ENCODE data around the gene RNF169. TPM values are rescaled to one million over a fixed set of nuclear protein-coding genes. Genes with fewer than 3 reads are reported as not detected.

The RNF169 gene
- total RNA-seq, 1 donor from 2014 or later: 23.5 TPM

DNA sequence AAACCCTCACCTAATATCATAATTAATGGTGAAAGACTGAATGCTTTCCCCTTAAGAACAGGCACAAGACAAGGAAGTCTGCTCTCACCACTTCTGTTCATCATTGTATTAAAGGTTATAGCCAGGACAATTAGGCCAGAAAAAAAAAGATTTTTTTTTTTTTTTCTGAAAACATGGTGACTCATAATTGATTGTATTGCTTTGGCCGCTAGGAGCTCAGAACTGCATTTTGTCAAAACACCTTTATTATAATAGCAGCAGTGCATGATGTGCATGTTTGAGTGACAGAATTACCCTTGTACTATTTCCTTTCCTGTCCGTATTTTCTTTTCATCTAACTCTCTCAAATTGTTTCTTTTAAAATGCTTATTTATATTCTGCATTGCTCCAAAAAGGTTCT, 98.1 kb downstream of the RNF169 start:
- no peaks in the 10 kb centered on the region for H3K27me3 Mint-ChIP-seq (ENCODE audit: low read depth)
- H3K4me3 Mint-ChIP-seq: no peak overlapping the region
- H3K27ac Mint-ChIP-seq (ENCODE audit: unreplicated experiment): no peak overlapping the region
- no peaks in the 10 kb centered on the region for H3K9me3 Mint-ChIP-seq
- H3K4me1 Mint-ChIP-seq: peaks cover 13% of the 10 kb centered on the region
- H3K36me3 Mint-ChIP-seq (ENCODE audit: low read depth): peaks cover 5% of the 10 kb centered on the region
- TF ChIP-seq, protein P1, sequence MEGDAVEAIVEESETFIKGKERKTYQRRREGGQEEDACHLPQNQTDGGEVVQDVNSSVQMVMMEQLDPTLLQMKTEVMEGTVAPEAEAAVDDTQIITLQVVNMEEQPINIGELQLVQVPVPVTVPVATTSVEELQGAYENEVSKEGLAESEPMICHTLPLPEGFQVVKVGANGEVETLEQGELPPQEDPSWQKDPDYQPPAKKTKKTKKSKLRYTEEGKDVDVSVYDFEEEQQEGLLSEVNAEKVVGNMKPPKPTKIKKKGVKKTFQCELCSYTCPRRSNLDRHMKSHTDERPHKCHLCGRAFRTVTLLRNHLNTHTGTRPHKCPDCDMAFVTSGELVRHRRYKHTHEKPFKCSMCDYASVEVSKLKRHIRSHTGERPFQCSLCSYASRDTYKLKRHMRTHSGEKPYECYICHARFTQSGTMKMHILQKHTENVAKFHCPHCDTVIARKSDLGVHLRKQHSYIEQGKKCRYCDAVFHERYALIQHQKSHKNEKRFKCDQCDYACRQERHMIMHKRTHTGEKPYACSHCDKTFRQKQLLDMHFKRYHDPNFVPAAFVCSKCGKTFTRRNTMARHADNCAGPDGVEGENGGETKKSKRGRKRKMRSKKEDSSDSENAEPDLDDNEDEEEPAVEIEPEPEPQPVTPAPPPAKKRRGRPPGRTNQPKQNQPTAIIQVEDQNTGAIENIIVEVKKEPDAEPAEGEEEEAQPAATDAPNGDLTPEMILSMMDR (conservative IDR thresholded peaks at IDR 0.05): no peak
- no peak for DNase-seq (ENCODE audit: low read depth, low spot score)

DNA sequence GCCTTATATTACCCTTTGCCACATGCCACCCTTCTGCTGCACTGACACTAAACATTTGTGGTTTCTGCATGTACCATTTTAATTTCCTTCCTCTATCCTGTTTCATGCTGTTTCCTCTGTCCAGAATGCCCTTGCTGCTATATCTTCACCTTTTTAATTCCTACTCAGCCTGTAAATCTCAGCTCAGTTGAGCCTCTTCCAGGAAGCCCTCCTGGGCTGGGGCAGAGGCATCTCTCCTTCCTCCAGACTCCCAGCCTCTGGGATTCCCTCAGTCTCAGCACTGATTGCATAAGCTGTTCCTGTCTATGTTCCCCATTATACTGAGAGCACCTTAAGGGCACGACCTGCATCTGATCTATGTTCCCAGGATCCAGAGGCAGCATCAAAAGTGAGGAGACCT, 98.7 kb downstream of the RNF169 start:
- Mint-ChIP-seq H3K27me3 (ENCODE audit: low read depth) (no peaks in the 10 kb centered on the region), H3K4me3 (no peak overlapping the region), H3K27ac (ENCODE audit: unreplicated experiment) (no peak overlapping the region), H3K9me3 (no peaks in the 10 kb centered on the region), H3K36me3 (ENCODE audit: low read depth) (peaks cover 9% of the 10 kb centered on the region), H3K4me1 (peaks cover 13% of the 10 kb centered on the region)
- TF ChIP-seq, protein P1 (conservative IDR thresholded peaks at IDR 0.05): no peak
- DNase-seq (ENCODE audit: low read depth, low spot score): no peak

DNA sequence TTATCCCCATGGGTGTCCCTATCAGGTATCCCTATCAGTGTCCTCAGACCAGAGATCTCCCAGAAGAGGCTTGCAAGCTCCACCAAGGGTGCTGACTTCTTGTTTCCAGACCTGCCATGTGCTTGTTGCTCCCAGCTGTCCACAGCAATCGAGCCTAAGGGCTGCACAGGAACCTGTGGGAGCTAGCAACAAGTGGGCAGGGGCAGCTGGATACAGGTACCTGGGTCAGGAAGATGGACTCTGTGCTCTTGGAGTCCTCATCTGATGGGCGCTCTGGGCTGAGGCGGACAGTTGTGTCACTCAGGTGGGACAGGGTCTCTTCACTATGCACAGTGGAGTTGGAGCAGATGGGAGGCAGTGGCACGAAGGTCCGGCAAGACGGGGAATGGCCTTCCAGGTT, 99.2 kb downstream of the RNF169 start:
- TF ChIP-seq, protein P1 (conservative IDR thresholded peaks at IDR 0.05): no peak
- Mint-ChIP-seq H3K4me1 (peaks cover 13% of the 10 kb centered on the region), H3K27ac (ENCODE audit: unreplicated experiment) (no peak overlapping the region), H3K4me3 (no peak overlapping the region), H3K9me3 (no peaks in the 10 kb centered on the region), H3K36me3 (ENCODE audit: low read depth) (peaks cover 13% of the 10 kb centered on the region), H3K27me3 (ENCODE audit: low read depth) (no peaks in the 10 kb centered on the region)
- DNase-seq (ENCODE audit: low read depth, low spot score): no peak

DNA sequence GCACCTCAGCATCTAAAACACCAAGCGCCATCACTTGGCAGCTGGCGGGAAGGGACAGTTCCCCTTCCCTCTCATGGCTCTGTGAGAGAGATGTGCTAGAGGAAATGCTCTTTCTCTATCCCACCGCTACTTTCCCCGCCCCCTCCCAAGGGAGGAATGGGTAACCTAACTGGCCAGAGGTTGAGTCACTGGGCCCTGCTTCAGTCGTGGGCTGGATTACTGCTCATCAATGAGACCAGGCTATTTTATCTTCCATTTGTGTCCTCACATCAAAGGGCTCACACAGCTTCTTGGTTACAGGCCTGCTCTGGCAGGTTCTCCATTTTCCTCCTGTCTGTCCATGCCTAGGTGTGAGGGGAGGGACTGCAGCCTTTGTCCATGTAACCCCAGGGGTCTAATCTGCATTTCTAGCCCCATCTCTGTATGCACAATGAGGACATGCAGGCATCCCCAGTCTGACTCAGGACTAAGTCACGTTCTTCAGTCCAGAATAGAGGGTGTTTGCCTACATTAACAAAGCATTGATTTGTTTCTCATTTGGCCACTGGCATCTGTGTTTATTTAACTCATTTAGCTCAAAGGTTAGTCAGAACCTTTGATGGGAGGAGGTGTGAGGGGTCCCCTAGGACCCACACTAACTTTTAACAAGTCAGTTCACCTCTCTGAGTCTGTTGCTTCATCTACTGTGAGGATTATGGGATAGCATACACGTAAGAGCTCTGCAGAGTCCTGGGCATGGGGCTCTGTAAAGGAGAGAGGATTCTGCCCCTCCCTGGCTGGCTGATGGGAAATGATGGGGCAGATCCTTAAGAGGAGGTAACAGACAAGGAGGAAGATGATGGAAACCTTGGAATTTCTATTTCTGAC, 101.1 kb downstream of the RNF169 start:
- DNase-seq (ENCODE audit: low read depth, low spot score): no peak
- Mint-ChIP-seq H3K27me3 (ENCODE audit: low read depth) (no peaks in the 10 kb centered on the region), H3K4me1 (peaks cover 13% of the 10 kb centered on the region), H3K27ac (ENCODE audit: unreplicated experiment) (peak overlapping the region; percentile 82), H3K36me3 (ENCODE audit: low read depth) (peaks cover 22% of the 10 kb centered on the region), H3K9me3 (peaks cover 2% of the 10 kb centered on the region), H3K4me3 (no peak overlapping the region)
- TF ChIP-seq, protein P1 (conservative IDR thresholded peaks at IDR 0.05): no peak

DNA sequence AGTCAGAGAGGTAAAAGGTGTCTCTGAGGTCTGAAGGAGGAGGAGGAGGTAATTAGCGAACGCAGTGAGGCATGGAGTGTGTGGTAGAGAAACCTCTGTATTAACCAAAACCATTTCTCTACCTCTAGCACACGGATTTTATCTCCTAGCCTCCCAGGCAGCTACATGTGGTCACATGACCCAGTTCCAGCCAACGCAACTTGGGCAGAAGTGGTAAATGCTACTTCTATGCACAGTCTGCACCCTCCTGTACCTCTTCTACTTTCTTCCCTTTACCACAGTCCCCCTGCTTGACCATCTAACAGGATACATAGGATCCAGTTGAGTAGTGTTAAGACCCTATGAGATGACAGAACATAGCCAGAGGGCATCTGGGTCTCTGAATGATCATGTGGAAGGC, 104.6 kb downstream of the RNF169 start:
- no peak overlapping the region for H3K4me3 Mint-ChIP-seq
- TF ChIP-seq, protein P1 (conservative IDR thresholded peaks at IDR 0.05): no peak

More for the DNA sequence above, 104.6 kb downstream of the RNF169 start:
- no peak for DNase-seq (ENCODE audit: low read depth, low spot score)
- no peaks in the 10 kb centered on the region for H3K27me3 Mint-ChIP-seq (ENCODE audit: low read depth)
- peaks cover 13% of the 10 kb centered on the region for H3K4me1 Mint-ChIP-seq
- H3K36me3 Mint-ChIP-seq (ENCODE audit: low read depth): peaks cover 29% of the 10 kb centered on the region
- no peak overlapping the region for H3K27ac Mint-ChIP-seq (ENCODE audit: unreplicated experiment)
- H3K9me3 Mint-ChIP-seq: peaks cover 2% of the 10 kb centered on the region

Measured in neural crest cell (in vitro differentiated cells).